ENCODE results near the gene SRPK3.
"Not testable (repeated sequence)": the region's sequence is repeated elsewhere in the genome, so short reads cannot be mapped to it uniquely, and the experiment has no call there.

SRPK3 gene, protein sequence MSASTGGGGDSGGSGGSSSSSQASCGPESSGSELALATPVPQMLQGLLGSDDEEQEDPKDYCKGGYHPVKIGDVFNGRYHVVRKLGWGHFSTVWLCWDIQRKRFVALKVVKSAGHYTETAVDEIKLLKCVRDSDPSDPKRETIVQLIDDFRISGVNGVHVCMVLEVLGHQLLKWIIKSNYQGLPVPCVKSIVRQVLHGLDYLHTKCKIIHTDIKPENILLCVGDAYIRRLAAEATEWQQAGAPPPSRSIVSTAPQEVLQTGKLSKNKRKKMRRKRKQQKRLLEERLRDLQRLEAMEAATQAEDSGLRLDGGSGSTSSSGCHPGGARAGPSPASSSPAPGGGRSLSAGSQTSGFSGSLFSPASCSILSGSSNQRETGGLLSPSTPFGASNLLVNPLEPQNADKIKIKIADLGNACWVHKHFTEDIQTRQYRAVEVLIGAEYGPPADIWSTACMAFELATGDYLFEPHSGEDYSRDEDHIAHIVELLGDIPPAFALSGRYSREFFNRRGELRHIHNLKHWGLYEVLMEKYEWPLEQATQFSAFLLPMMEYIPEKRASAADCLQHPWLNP

DNA sequence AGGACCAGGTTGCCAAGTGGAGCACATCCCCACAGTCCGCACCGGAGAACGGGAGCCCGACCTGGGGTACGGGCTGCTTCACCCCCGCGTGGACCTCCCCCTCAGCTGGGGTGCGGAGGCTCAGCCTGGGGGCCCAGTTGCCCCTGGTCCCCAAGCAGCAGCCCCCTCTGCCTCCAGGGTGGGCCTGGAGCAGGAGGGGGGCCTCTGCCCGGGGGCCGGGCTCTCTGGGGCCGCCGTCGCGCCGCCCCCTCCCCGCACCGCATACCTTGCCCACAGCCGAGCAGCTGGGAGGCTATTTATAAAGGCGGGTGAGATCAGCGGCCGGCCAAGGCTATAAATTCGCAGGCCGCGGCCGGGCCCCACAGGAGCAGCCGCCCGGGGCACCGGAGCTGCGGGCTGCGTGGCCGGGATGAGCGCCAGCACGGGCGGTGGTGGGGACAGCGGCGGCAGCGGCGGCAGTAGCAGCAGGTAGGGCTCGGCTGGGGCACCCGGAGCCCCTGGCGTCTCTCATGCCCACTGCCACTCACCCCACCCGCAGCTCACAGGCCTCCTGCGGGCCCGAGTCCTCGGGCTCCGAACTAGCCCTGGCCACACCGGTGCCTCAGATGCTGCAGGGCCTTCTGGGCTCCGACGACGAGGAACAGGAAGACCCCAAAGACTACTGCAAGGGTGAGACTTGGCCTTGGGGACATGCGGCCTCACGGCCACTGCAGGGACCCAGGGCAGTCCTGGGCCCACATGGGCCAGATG, at the start of gene SRPK3:
Gene SRPK3, plus strand, starts transcription at position 364 of the 750 bp plus-strand sequence. Its CDS starts 46 bp downstream, at position 410.
- no peak within 1 kb of the TSS for H3K27ac ChIP-seq
- no peak for DNase-seq (ENCODE audit: low read depth, low spot score)

DNA sequence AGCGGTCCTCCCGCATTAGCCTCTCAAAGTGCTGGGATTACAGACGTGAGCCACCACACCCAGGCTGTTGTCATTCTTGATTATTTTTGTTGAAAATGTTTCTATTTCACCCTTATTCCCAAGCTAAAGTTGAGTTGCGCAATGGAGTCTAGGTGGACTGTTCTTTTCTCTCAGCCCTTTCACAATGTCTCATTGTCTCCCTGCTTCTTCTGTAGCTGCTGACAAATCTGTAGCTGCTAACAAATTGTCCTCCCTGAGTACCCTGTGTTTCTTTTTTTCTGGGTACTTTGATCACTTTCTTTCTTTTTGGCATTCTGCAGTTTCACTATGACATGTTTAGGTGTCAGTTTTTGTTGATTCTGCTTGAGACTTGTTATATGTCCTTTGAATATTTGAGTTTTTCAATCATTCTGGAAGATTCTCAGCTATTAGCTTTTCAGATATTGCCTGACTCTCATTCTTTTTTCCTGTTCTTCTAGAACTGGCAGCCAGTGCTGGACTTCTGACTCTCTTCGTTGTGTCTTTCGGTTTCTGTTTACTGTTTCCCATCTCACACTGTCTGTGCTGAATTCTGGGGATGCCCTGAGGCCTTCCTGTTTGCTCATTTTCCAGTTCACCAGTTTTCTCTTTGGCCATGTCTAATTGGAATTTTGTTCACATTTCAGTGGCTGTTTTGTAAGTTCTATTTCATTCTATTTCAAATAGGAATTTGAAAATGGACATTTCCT, 49.6 kb upstream of the SRPK3 start:
- no peak overlapping the region for H3K27ac ChIP-seq

DNA sequence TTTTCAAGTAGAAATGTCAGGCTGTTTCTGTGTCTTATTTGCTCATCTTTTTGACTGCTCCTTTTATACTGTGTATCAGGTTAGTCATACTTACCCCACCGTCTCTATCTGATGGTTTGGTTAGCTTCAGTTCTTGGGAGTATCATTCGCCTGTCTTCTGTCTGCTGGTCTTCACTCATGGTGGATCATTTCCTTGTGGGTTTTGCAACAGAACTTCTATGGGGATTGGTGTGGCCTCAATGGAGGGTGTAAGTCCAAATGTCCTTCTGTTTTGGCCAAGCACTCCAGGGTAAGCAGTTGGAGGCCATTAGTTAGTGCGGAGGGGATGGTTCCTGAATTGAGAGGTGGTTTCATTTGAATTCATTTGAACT, 49.0 kb upstream of the SRPK3 start:
- H3K27ac ChIP-seq, result no peak overlapping the region
- DNase-seq (ENCODE audit: low read depth, low spot score), result no peak

More for the DNA sequence above, 49.6 kb upstream of the SRPK3 start:
- no peak for DNase-seq (ENCODE audit: low read depth, low spot score)

DNA sequence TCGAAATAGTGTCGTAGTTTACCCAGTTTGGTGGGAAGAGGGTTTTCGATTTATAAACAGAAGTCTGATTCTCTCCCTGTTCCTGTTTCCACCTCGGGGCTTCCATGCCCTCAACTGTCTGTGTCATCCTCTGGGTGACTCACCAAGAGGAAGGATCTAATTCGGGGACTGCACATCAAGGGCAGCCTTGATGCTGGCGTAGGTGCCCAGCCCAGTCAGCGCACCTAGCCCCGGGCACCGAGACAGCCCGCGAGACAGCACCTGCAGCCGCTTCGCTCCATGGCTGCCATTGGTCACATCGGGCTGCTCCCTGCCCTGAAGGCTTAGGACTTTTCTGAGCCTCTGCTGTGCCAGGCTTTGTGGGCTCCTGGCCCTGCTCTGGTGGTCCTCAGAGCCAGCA, 48.4 kb upstream of the SRPK3 start:
- no peak for DNase-seq (ENCODE audit: low read depth, low spot score)
- no peak overlapping the region for H3K27ac ChIP-seq

DNA sequence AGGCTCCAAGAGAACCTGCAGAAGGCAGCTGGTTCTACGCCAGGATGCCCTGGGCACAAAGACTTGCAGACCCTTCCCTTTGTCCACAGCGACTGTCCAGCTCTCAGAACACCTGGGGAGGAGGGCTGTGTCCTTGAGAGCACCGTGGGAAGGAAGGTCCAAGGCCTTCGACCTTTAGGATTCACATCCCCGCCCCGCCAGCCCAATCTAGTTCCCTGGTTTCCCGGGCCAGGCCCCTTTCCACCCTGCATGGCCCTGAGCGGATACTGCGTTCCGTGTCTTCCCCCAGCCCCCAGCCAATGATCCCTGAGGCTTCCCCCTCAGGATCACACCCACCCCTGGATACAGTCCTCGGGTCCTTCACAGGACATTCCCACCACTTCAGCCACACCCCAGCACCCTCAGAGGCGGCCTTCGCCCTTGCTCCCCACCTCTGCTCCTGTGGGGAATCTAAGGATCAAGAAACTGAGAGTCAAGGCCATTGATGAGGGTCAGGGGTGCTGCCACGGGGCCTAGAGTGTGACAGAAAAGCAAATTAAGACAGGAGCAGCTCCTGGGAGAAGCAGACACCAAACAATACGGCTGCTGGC, 47.1 kb upstream of the SRPK3 start:
- H3K27ac ChIP-seq, result no peak overlapping the region
- DNase-seq (ENCODE audit: low read depth, low spot score), result no peak

DNA sequence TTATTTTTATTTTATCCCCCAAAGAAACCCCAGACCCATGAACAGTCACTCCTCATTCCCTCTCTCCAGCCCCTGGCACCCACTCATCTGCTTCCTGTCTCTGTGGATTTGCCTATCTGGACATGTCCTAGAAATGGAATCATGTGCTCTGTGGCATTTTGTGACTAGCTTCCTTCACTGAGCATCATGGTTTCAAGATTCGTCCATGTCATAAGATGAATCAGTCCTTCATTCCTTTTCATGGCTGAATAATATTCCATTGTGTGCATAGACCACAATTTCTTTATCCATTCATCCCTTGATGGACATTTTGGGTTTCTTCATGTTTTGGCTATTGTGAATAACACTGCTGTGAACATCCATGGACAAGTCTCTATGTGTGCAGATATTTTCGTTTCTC, 46.0 kb upstream of the SRPK3 start:
- H3K27ac ChIP-seq, result no peak overlapping the region
- DNase-seq (ENCODE audit: low read depth, low spot score), result no peak

DNA sequence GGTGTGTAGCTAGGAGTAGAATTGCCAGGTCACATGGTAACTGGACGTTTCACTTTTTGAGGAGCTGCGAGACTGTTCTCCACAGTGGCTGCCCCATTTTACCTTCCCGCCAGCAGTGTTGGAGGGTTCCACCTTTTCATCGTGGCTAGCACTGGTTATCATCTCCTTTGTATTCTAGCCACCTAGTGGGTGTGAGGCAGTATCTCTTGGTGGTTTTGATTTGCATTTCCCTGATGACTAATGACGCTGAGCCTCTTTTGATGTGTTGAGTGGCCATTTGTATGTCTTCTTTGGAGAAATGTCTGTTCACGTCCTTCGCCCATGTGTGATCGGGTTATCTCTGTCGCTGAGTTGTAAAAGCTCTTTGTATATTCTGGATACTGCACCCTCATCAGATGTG, 45.6 kb upstream of the SRPK3 start:
- DNase-seq (ENCODE audit: low read depth, low spot score), result no peak
- no peak overlapping the region for H3K27ac ChIP-seq

DNA sequence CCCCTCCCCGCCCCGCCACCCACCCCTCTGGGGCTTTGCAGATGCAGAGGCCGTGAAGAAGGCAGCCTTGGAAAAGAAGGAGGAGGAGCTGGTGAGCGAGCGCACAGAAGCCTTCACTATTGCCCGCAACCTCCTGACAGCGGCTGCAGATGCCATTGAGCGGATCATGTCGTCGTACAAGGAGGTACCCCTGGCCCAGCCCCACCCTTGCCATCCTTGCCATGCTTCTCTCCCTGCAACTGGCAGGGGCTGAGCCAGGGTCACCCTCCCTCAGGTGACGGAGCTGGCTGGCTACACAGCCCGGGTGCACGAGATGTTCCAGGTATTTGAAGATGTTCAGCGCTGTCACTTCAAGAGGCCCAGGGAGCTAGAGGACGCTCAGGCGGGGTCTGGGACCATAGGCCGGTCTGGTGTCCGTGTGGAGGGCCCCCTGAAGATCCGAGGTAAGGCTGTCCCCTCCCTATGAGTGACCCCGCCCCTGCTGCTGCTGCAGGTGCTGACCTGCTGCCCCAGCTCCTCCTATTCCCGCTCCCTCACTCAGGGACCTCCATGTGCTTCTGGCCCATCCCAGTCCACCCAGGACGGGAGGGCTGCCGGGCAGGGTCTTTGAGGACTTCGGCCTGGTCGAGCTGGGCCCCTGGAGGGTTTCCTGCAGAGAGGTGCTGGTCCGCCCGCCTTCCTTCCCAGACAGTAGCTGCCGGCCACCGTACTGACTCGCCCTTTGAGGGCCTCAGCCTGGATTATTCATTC, 44.6 kb upstream of the SRPK3 start:
- no peak overlapping the region for H3K27ac ChIP-seq
- no peak for DNase-seq (ENCODE audit: low read depth, low spot score)

DNA sequence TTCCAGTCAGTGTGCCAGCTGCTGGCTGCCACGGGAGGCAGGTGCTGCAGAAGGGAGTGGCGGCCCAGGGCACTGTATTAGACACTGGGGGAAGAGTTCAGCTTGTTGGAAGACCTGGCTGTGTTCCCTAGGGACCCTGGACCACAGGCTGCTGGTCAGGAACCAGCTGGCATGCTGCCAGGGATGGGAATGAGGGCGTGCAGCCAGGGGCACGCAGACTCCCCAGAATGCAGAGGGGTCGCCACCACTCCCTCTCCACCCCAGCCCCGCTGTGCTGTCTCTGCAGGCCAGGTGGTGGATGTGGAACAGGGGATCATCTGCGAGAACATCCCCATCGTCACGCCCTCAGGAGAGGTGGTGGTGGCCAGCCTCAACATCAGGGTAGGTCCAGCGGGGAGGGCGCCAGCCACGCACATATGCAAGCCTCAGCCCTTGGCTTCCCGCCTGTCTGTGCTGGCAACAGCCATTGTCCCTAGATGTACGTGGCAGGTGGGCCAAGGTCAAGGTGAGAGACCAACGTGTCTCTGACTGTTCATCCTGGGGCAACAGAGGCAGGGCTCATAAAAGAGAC, 43.9 kb upstream of the SRPK3 start:
- DNase-seq (ENCODE audit: low read depth, low spot score), result no peak

DNA sequence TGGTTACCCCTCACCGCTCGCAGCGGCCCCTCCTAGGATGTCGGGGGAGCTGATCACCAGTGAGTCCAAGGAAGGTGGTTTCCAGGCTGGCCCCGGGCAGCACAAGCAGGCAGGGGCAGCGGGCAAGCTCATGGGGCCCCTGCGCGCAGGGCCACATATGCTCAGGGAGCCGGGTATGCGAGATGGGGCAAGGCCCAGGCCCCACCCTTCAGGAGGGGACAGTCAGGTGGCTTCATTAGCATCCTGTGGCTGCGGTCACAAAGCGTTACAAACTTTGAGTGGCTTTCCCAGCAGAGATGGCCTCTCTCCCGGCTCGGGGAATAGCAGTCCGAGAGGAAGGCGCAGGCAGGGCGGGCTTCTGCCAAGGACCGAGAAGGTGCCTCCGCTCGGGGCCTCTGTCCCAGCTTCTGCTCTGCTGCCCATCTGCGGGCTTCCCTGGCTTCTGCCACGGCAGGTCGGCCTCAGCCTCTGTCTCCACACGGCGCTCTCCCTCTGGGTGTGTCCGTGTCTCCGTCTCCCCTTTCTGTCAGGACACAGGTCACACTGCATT, 42.7 kb upstream of the SRPK3 start:
- no peak for DNase-seq (ENCODE audit: low read depth, low spot score)
- H3K27ac ChIP-seq, result no peak overlapping the region

More for the DNA sequence above, 43.9 kb upstream of the SRPK3 start:
- H3K27ac ChIP-seq, result no peak overlapping the region

DNA sequence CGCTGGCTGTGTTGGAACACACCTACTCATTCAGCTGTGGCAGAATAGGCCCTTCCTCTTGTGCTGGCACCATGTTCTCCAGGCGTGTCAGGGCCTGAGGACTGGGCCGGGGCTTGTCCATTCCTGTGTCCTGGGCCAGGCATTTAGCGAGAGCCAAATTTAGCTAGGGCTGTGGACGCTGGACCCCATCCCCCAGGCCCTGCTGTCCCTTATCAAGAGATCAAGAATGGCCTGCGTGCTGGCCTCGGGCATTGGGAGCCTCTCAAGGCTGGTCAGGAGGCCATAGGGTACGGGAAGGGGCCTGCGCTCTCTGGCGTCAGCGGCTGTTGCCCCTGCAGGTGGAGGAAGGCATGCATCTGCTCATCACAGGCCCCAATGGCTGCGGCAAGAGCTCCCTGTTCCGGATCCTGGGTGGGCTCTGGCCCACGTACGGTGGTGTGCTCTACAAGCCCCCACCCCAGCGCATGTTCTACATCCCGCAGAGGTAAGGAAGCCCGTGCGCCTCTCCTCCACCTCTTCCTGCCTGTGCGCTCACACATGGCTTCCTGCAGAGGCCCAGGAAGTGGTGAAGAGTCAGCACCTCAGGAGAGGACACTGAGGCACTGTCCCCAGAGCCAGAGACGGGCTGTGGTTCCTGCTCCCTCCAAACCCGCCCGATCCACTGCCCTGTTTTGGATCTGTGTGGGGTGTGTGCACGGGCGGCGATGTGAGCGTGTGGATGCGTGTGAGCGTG, 40.9 kb upstream of the SRPK3 start:
- DNase-seq (ENCODE audit: low read depth, low spot score), result no peak

DNA sequence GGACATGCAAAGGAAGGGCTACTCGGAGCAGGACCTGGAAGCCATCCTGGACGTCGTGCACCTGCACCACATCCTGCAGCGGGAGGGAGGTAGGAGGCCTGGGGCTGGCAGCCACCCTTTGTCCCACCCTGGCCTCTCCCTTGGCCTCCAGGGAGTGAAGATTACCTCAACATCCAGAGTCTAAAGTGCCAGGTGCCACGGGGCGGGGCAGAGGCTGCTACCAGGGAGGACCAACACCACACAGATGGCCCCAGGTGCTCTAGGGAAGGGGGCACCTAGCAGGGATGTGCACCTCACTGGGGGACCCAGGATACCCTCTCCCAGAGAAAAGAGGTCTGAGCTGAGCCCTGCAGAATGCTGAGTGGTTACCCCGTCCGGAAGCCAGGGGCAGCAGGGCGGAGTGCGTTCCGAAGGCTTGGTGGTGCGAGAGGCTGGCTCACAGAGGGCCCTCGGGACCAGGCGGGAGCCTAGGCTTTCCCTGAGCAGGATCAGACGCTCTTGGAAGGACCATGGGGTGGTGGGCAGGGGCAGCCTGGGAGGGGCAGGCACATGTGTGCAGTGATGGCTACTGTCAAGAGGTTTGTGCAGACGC, 40.1 kb upstream of the SRPK3 start:
- DNase-seq (ENCODE audit: low read depth, low spot score), result no peak
- no peak overlapping the region for H3K27ac ChIP-seq

More for the DNA sequence above, 40.9 kb upstream of the SRPK3 start:
- H3K27ac ChIP-seq, result no peak overlapping the region

DNA sequence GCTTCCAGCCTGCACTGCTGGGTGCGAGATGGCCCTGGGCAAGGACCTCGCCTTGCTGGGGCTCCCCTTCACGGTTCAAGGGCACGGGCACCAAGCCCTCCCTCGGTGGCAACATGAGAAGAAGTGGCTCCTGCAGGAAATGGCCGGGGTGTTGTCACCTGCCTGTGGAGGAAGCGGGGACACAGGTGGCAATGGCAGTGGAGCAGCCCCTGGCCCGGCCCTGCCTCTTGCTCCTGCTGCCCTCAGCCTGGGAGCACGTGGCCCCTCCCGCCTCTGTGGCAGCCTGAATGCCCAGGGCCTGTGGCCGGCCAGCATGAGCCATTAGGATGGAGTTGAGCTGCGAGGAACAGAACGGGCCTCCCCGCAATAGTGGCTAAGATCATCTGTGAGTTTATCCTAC, 39.4 kb upstream of the SRPK3 start:
- H3K27ac ChIP-seq, result no peak overlapping the region
- no peak for DNase-seq (ENCODE audit: low read depth, low spot score)

DNA sequence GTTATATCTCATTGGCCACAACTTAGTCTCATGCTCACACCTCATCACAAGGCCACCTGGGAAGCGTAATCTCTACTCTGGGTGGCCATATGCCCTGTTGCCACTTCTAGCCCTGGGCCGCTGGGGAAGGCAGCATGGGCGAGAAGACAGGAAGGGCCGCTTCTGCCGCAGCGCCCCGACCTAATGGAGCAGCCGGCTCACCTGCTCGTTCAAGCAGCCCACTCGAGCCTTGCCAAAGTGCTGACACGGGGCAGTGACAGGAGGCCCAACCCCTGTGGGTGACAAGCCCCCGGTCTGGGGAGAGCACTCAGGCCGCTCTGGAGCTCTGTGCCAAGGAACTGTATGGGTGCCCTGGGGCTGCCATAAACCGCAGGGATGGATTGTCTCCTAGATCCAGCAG, 38.7 kb upstream of the SRPK3 start:
- DNase-seq (ENCODE audit: low read depth, low spot score); H3K27ac ChIP-seq: not testable (repeated sequence)

DNA sequence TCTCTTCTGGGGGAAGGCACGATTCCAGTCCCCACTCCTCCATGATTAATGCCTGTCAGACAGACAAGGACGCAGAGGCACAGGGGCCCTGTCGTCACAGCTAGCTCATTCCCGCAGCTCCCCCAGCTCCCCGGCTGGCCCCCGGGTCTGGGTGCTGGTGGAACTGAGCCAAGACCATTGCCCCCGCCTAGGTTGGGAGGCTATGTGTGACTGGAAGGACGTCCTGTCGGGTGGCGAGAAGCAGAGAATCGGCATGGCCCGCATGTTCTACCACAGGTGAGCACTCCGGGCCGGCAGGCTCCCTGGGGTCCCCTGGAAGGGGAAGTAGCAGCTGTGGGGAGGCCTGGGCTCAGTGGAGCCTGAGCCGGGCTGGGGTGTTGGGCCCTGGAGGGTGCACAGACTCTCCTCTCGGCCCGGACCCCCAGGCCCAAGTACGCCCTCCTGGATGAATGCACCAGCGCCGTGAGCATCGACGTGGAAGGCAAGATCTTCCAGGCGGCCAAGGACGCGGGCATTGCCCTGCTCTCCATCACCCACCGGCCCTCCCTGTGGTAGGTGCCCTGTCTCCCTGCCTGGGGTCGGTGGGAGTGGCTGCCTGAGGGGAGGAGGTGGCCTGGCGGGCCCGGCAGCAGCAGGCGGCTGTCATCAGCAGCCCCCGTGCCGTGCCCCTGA, 37.9 kb upstream of the SRPK3 start:
- not testable (repeated sequence) for H3K27ac ChIP-seq; DNase-seq (ENCODE audit: low read depth, low spot score)

DNA sequence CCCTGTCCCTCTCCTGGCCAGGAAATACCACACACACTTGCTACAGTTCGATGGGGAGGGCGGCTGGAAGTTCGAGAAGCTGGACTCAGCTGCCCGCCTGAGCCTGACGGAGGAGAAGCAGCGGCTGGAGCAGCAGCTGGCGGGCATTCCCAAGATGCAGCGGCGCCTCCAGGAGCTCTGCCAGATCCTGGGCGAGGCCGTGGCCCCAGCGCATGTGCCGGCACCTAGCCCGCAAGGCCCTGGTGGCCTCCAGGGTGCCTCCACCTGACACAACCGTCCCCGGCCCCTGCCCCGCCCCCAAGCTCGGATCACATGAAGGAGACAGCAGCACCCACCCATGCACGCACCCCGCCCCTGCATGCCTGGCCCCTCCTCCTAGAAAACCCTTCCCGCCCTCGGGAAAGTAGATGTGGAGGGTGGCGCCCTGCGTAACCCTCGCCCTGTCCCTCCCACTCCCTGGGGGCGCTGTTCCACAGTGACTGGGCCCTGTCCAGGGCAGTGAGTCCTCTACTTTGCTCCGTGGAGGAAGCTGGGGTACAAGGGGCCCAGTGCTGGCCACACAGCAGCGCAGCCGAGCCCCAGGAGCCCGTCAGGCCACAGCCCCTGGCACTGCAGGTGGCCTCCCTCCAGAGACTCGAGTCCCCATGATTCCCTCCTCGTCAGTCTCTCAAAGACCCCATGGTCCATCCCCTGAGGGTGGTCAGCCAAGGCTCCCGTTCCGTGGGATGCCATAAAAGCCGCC, 37.2 kb upstream of the SRPK3 start:
- H3K27ac ChIP-seq; DNase-seq (ENCODE audit: low read depth, low spot score): not testable (repeated sequence)
